SK-N-MC (cell line): ENCODE results near the gene STRBP.

ENCODE experiments used
- EZH2 ChIP-seq: fragments of 200-600 bp; sonication (generic); IDR thresholded peaks from one replicate; pipeline ENCODE4 v1.6.1; 2017; ENCODE audit warnings: antibody characterized with exemption
- FOXP2 ChIP-seq: optimal IDR thresholded peaks from 2 replicates; pipeline ENCODE3; 2011; ENCODE audit warnings: mild to moderate bottlenecking, moderate library complexity; ENCODE audit not compliant: insufficient read depth; ENCODE audit errors: extremely low read length, control extremely low read depth
- POLR2AphosphoS5 ChIP-seq: IDR thresholded peaks from 2 replicates; pipeline ENCODE4 v1.6.1; 2012; ENCODE audit warnings: mild to moderate bottlenecking, low read depth, low read length, borderline replicate concordance

GRCh38 chr9:123116036-123116435, 152.3 kb downstream of the STRBP start:
- TF ChIP-seq EZH2: no peak
- no peak for TF ChIP-seq POLR2AphosphoS5
- TF ChIP-seq FOXP2: no peak
